ENCODE measurements around the gene GPR50. TPM values are rescaled to one million over a fixed set of nuclear protein-coding genes. Genes with fewer than 3 reads are reported as not detected.

GPR50 gene
- polyA plus RNA-seq, 1 of the 3 experiments (the other 2 are of a cell fraction): not detected

- Histone ChIP-seq H2AFZ (ENCODE audit: low read depth) (no peak overlapping the region), H3K79me2 (ENCODE audit: insufficient read depth) (no peaks in the 10 kb centered on the region), H3K27me3 (ENCODE audit: insufficient read depth) (no peaks in the 10 kb centered on the region; the same call in 1 of the 2 replicates), H3K4me2 (no peak overlapping the region), H3K36me3 (replicated peaks in 1 of 2; ENCODE audit: control insufficient read depth in 1 of 2, insufficient read depth in 2 of 2, low read length in 1 of 2) (no peaks in the 10 kb centered on the region), H3K9me3 (no peaks in the 10 kb centered on the region), H3K4me3 (ENCODE audit: low read depth in 2 of 2, low read length in 1 of 2) (no peak overlapping the region), H3F3A (replicated peaks; ENCODE audit: insufficient read depth) (no peaks in the 10 kb centered on the region), H3K27ac (ENCODE audit: low read depth in 2 of 2, low read length in 1 of 2) (no peak overlapping the region), H4K20me1 (ENCODE audit: insufficient read depth) (no peaks in the 10 kb centered on the region), H3K4me1 (ENCODE audit: control insufficient read depth in 1 of 2, insufficient read depth in 2 of 2, low read depth in 1 of 2, low read length in 1 of 2) (no peaks in the 10 kb centered on the region), H3K9me2 (no peaks in the 10 kb centered on the region), H3K9ac (no peak overlapping the region)
- TF ChIP-seq YY1 (IDR thresholded peaks at IDR 0.05; ENCODE audit: low read depth) (no peak), NFIC (IDR thresholded peaks at IDR 0.05; ENCODE audit: borderline replicate concordance) (no peak), USF2 (IDR thresholded peaks at IDR 0.05; ENCODE audit: borderline replicate concordance, low read depth, low read length) (no peak), RXRA (IDR thresholded peaks at IDR 0.05; ENCODE audit: borderline replicate concordance, low read depth) (no peak), RAD21 (IDR thresholded peaks at IDR 0.05; ENCODE audit: low read length) (no peak), CTCF (IDR thresholded peaks at IDR 0.05) (no peak), SMC3 (IDR thresholded peaks at IDR 0.05; ENCODE audit: low read depth, low read length) (no peak), RCOR1 (IDR thresholded peaks at IDR 0.05; ENCODE audit: low read length) (no peak), ZBTB33 (IDR thresholded peaks at IDR 0.05; ENCODE audit: borderline replicate concordance, low read depth) (no peak), SIN3A (IDR thresholded peaks at IDR 0.05; ENCODE audit: borderline replicate concordance, low read depth, low read length) (no peak)
- POLR2A ChIA-PET: no interaction called here
- 6% methylated on average over 4 of the region's 4 CpGs for WGBS (ENCODE audit: low lambda C conversion rate)
- DNase-seq: no peak
- CTCF ChIA-PET: interaction anchor here (0.5 kb wide), 1 partner anchor 13 kb away, joined by 3 read pairs; no protein-coding TSS in a partner anchor
Measured at GRCh38 chrX:151155234-151155633, 21.1 kb upstream of the GPR50 start.

GRCh38 chrX:151161690-151162089 is 14.7 kb upstream of the GPR50 start:
- ChIA-PET POLR2A (no interaction called here), CTCF (interaction anchor here (1.0 to 4.6 kb wide), 3 partner anchors 10 to 519 kb away, joined by 3 to 18 read pairs (median 3); no protein-coding TSS in a partner anchor)
- Histone ChIP-seq H3K27me3 (ENCODE audit: insufficient read depth) (no peaks in the 10 kb centered on the region; the same call in 1 of the 2 replicates), H3K4me2 (no peak overlapping the region), H3K36me3 (replicated peaks in 1 of 2; ENCODE audit: control insufficient read depth in 1 of 2, insufficient read depth in 2 of 2, low read length in 1 of 2) (no peaks in the 10 kb centered on the region), H3F3A (replicated peaks; ENCODE audit: insufficient read depth) (no peaks in the 10 kb centered on the region), H3K4me1 (ENCODE audit: control insufficient read depth in 1 of 2, insufficient read depth in 2 of 2, low read depth in 1 of 2, low read length in 1 of 2) (no peaks in the 10 kb centered on the region), H3K9ac (no peak overlapping the region), H4K20me1 (ENCODE audit: insufficient read depth) (no peaks in the 10 kb centered on the region), H3K9me3 (no peaks in the 10 kb centered on the region), H3K27ac (ENCODE audit: low read depth in 2 of 2, low read length in 1 of 2) (no peak overlapping the region), H3K79me2 (ENCODE audit: insufficient read depth) (no peaks in the 10 kb centered on the region), H3K4me3 (ENCODE audit: low read depth in 2 of 2, low read length in 1 of 2) (no peak overlapping the region), H2AFZ (ENCODE audit: low read depth) (no peak overlapping the region), H3K9me2 (no peaks in the 10 kb centered on the region)
- 0% methylated on average over 4 of the region's 4 CpGs for WGBS (ENCODE audit: low lambda C conversion rate)
- no peak for DNase-seq
- TF ChIP-seq ZBTB33 (IDR thresholded peaks at IDR 0.05; ENCODE audit: borderline replicate concordance, low read depth): no peak
- no peak for TF ChIP-seq FOXJ3 (CRISPR knock-in tag; IDR thresholded peaks at IDR 0.05)
- TF ChIP-seq JUND (IDR thresholded peaks at IDR 0.05): no peak
- TF ChIP-seq RCOR1 (IDR thresholded peaks at IDR 0.05; ENCODE audit: low read length): no peak
- no peak for TF ChIP-seq TCF12 (IDR thresholded peaks at IDR 0.05)
- no peak for TF ChIP-seq SMC3 (IDR thresholded peaks at IDR 0.05; ENCODE audit: low read depth, low read length)
- no peak for TF ChIP-seq MEF2A (IDR thresholded peaks at IDR 0.05; ENCODE audit: borderline replicate concordance, low read depth)
- TF ChIP-seq NFIC (IDR thresholded peaks at IDR 0.05; ENCODE audit: borderline replicate concordance): no peak
- TF ChIP-seq TAF1 (IDR thresholded peaks at IDR 0.05; ENCODE audit: borderline replicate concordance, low read depth, low read length): no peak
- no peak for TF ChIP-seq YY1 (IDR thresholded peaks at IDR 0.05; ENCODE audit: low read depth)
- TF ChIP-seq USF1 (IDR thresholded peaks at IDR 0.05; ENCODE audit: borderline replicate concordance, low read depth): no peak
- no peak for TF ChIP-seq SIN3A (IDR thresholded peaks at IDR 0.05; ENCODE audit: borderline replicate concordance, low read depth, low read length)
- TF ChIP-seq TEAD4 (IDR thresholded peaks at IDR 0.05; ENCODE audit: borderline replicate concordance, insufficient read depth): no peak
